IMR-90 (cell line): Measurements from ENCODE around the gene SIGLEC7.

Source experiments
- BHLHE40 ChIP-seq: fragments of 150-350 bp; IDR thresholded peaks from 2 replicates; pipeline ENCODE4 v1.6.1; 2016; ENCODE audit warnings: mild to moderate bottlenecking, low read depth, low read length
- CEBPB ChIP-seq: IDR thresholded peaks from 2 replicates; pipeline ENCODE4 v1.6.1; 2012; ENCODE audit warnings: low read depth, low read length, improper control_type of control experiment
- CHD1 ChIP-seq: IDR thresholded peaks from 2 replicates; pipeline ENCODE4 v1.6.1; 2012; ENCODE audit warnings: low read depth, low read length, improper control_type of control experiment
- CTCF ChIP-seq: conservative IDR thresholded peaks from 2 replicates; pipeline ENCODE4 v1.5.1; 2012; ENCODE audit warnings: mild to moderate bottlenecking, low read depth, low read length, improper control_type of control experiment
- ELK1 ChIP-seq: fragments of 150-350 bp; IDR thresholded peaks from 2 replicates; pipeline ENCODE4 v1.6.1; 2016; ENCODE audit warnings: low read depth, mild to moderate bottlenecking, low read length, moderate library complexity, borderline replicate concordance
- MAFK ChIP-seq: IDR thresholded peaks from 2 replicates; pipeline ENCODE4 v1.6.1; 2012; ENCODE audit warnings: low read depth, low read length, improper control_type of control experiment
- MXI1 ChIP-seq: IDR thresholded peaks from 2 replicates; pipeline ENCODE4 v1.6.1; 2012; ENCODE audit warnings: low read depth, mild to moderate bottlenecking, low read length, moderate library complexity, borderline replicate concordance
- POLR2A ChIP-seq: IDR thresholded peaks from 2 replicates; pipeline ENCODE4 v1.6.1; 2012; ENCODE audit warnings: mild to moderate bottlenecking, low read depth, low read length
- RCOR1 ChIP-seq: IDR thresholded peaks from 2 replicates; pipeline ENCODE4 v1.6.1; 2012; ENCODE audit warnings: mild to moderate bottlenecking, low read length, improper control_type of control experiment; ENCODE audit not compliant: insufficient replicate concordance
- RFX5 ChIP-seq: IDR thresholded peaks from 2 replicates; pipeline ENCODE4 v1.8.0; 2012; ENCODE audit warnings: low read depth, mild to moderate bottlenecking, low read length, moderate library complexity
- SMC3 ChIP-seq: fragments of 150-350 bp; IDR thresholded peaks from 2 replicates; pipeline ENCODE4 v1.6.1; 2016; ENCODE audit warnings: low read depth, mild to moderate bottlenecking, antibody characterized with exemption, low read length, moderate library complexity
- USF2 ChIP-seq: fragments of 150-350 bp; IDR thresholded peaks from 2 replicates; pipeline ENCODE4 v1.6.1; 2017; ENCODE audit warnings: mild to moderate bottlenecking, antibody characterized with exemption, low read length, low read depth

GRCh38 chr19:51093101-51093500 is 49.0 kb upstream of the SIGLEC7 start:
- no peak for TF ChIP-seq CTCF
- no peak for TF ChIP-seq POLR2A
- no peak for TF ChIP-seq SMC3
- no peak for TF ChIP-seq MXI1
- no peak for TF ChIP-seq RFX5
- no peak for TF ChIP-seq USF2
- no peak for TF ChIP-seq CEBPB
- TF ChIP-seq RCOR1, result no peak
- no peak for TF ChIP-seq ELK1
- TF ChIP-seq CHD1, result no peak
- TF ChIP-seq BHLHE40, result no peak
- TF ChIP-seq MAFK, result no peak
